Stimulated activated CD4-positive, alpha-beta T cell treated with anti-CD3 and anti-CD28 coated beads, Interleukin-4, amount 100 ng/mL, for 24 hours (primary cell): ENCODE data around the gene SLC35A2.

ENCODE experiments used
- DNase-seq: peaks from one replicate; pipeline ENCODE4 v3.0.0-alpha.2; 2020

Gene SLC35A2

GRCh38 chrX:48911412-48912182 lies at the start of gene SLC35A2:
SLC35A2 (minus strand) TSS chrX:48911646; CDS start chrX:48911636, 10 bp downstream.
- peak; percentile 87 for DNase-seq

- DNase-seq = no peak
These were observed 48.8 kb upstream of the SLC35A2 start for GRCh38 chrX:48960291-48960690.

- no peak for DNase-seq
These were observed 47.2 kb upstream of the SLC35A2 start for GRCh38 chrX:48958635-48959094.

DNA sequence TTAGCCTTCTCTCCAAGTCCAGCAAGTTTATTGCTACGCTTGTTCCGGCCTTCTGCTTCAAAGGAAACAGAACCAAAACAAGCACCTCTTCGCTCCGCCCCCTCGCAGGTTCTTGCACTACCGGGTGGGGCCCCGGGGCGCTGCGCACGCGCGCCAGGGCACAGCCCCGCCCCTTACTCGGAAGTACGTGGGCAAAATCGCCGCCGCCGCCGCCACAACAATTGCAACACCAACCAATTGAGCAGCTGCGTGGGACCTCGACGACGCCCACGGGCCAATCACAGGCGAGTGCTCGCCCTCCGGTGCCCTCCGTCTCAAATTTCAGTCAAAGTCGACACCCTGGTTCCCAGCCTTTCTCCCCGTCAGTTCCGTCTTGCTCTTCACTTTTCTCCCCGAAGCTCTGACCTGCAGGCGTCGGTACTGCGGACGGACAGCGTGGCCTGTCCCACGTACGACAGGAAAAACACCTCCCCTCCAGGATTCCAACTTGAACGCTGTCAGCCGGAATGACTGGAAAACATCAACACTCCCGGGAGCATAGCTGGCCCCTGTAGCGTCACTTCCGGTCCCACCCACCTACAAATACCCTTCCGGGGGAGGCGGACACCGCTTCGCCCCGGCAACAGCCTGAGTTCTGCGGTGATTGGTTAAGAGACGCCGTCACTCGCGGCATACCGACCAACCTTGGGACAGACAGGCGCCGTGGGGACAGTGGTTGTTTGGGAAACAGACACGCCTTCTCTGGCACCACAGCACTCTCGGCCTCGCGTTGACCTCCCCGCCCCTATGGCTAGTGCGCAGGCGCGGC lies 46.6 kb upstream of the SLC35A2 start:
- peak; percentile 93 for DNase-seq

DNA sequence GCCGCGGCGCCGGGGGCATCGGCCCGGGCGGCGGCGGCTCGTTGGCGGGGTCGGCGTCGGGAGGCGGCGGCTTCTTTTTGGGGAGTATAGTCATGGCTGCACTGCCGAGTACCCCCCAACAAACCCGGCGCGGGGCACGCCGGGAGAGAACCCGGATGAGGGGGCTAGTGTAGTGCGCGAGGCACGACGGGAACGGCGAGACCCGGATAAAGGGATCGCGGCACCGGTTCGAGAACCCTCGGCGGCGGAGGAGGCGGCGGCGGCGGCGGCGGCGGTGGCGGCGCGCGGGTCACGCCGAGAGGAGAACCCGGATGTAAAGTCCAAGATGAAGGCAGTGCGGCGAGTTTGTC lies 46.0 kb upstream of the SLC35A2 start, which contains the start of gene OTUD5:
TSS of gene OTUD5 (minus strand) at position 131 of the 350 bp plus-strand sequence. CDS start at position 94, 37 bp downstream.
- peak; percentile 76 for DNase-seq

DNA sequence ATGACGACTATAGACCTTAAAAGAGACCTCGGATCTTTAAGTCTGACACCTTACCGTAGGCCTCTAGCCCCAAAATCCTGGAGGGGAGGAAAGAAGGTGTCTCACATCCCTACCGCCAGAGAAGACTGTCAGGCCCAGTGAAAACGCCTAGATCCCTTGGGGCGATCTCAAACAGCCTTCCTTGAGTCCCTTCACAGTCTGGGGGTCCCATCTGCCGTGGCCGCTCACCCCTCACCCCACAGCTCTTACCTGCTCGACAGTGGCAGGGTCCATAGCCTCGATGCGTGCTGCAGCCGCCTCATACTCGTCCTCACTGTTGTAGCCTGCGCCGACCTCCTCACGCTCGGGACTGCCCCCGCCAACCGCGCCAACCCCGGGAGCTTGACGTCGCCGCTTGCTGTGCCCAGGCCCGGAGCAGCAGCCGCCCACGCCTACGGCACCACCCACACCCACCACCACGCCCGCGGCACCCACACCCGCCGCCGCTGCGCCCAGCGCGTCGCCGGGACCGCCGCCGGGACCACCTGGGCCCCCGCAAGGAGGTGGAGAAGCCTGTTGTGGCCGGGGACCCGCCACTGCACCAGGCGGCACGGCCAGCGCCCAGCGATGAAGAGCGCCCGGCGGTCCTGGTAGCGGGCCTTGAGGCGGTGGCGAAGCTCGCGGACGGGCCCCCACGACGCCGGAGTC lies 45.4 kb upstream of the SLC35A2 start:
- peak; percentile 54 for DNase-seq

- no peak for DNase-seq
These were observed 37.1 kb upstream of the SLC35A2 start for GRCh38 chrX:48948589-48948988.

- DNase-seq = peak; percentile 53
These were observed 34.3 kb upstream of the SLC35A2 start for GRCh38 chrX:48945517-48946348.

DNA sequence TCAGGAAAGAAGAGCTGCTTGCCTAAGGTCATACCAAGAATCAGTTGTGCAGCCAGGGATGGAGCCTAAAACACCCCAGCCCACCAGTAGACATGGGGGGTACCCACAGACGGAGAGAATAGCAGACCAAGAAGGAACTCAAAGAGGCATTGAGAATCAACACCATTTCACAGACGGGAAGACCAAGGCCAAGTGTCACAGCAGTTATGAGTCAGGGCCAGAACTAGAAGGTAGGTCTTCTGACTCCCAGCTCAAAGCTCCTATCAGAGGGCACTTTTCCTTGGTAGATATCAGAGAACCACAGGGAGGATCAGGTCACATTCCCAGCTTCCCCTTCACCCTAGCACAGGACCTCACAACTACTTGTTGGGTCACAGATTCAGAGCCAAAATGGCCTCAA lies 31.4 kb upstream of the SLC35A2 start:
- no peak for DNase-seq

DNA sequence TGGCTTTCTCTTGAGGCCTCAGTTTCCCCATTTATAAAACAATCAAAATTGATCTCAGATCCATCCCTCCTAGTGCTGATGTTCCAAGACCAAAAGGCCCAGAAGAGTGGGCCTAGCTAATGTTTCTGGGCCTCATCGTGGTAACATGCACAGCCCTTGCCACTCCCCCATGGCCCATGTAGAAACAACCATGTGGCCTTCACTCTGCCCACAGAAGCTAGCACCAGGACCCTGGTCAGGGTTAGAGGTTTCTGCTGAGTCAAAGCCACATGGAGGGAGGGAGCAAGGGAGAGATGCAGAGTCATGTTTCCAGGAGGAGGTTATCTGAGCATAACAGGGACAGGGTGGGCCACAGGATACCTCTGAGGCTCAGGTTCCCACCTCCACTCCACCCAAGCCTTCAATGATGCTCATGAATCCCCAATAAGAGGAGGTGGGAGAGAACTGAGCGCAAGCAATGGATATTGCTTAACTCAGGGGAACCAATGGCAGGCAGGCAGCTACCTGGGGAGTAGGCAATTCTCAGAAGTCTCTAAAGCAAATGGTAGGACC lies 29.0 kb upstream of the SLC35A2 start:
- DNase-seq = no peak

DNA sequence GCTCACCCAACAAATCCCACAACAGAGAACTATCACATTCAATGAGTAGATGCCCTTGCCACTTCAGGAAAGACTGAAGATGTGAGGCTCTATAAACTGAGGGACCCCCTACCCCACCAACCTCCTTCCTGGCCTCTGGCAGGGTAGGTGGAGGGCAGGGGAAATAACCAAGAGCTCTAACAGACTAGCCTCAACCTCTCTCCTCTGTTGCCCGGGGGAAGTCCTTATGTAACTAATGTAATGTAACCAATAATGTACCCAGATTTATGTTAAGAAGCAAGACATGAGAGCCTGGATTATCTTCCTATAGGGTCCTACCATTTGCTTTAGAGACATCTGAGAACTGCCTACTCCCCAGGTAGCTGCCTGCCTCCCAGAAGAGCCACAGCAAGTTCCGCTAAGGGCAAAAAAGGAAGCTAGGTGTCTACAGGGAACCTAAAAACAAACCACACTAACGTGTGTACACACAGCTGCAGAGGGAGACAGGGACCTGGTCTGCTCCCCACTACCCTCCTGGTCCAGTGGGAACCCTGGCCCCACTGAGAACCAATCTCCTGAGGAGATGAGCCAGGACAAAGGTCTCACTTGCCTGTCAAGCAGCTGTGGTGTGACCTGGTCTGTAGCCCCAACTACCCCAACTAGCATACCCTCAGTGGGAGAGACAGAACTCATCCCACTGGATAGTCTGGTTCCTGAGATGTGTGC lies 28.2 kb upstream of the SLC35A2 start:
- DNase-seq = no peak

DNA sequence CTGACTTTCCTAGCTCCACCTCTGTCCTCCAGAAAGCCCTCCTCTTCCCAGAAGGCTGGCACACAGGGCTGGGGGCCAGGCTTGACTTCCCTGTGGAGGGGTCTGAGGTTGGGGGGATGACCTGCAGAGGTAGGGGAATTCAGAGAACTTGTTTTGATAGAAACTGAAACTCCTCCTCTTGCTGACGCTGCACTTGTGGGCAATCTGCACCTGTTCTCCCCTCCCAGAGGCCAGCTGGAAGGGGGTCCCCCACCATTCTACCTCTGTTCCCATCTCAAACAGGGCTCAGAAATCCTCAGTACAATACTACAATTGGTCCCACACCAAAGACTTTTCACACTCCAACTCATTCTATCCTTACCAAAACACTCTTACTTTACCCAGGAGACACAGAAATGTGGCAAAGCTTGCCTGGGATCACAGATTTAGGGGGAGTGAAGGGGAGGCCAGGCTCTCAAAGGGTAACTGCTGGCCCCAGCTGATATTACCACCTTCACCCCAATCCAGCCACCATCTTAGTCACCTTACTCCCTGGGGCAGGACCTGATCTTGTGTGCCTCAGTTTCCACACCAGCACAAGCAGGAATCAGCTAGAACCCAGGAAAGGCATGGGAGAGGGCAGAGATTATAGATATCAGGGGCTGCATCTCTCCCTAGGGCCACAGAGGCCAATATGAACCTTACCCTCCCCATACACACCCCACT lies 27.4 kb upstream of the SLC35A2 start:
- DNase-seq = peak; percentile 81

- peak; percentile 89 for DNase-seq
These were observed 25.8 kb upstream of the SLC35A2 start for GRCh38 chrX:48937054-48937907.

- no peak for DNase-seq
These were observed 25.1 kb upstream of the SLC35A2 start for GRCh38 chrX:48936429-48937053.

- no peak for DNase-seq
These were observed 23.8 kb upstream of the SLC35A2 start for GRCh38 chrX:48935301-48935670.

GRCh38 chrX:48934581-48935300 lies 23.3 kb upstream of the SLC35A2 start:
- no peak for DNase-seq

- peak; percentile 44 for DNase-seq
These were observed 22.3 kb upstream of the SLC35A2 start for GRCh38 chrX:48933757-48934156.

DNA sequence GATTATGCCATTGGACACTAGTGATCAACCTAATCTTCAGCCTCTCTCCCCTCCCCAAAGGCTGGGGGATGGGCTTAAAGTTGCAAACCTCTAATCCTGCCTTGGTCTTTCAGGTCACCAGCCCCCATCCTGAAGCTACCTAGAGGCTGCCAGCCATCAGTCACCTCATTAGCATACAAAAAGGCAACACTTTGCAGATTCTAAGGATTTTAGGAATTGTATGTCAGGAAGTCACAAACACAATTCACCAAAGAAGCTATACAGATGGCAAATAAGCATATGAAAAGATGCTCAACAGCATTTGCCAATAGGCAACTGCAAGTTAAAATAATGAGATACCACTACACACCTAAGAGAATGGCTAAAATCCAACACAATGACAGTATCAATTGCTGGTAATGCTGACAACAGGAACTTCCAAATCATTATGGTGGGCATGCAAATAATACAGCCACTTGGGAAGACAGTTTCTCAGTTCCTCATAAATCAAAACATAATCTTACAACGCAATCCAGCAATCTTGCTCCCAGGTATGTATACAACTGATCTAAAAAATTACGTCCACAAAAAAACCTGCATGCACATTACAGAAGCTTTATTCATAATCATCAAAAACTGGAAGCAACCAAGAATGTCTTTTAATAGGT lies 16.4 kb upstream of the SLC35A2 start:
- no peak for DNase-seq
